ENCODE measurements around the gene SAMD1. TPM values are rescaled to one million over a fixed set of nuclear protein-coding genes. Genes with fewer than 3 reads are reported as not detected.

SAMD1 gene
- total and polyA plus RNA-seq, 2 of the 8 experiments (the other 6 are each of a cell fraction or from before 2014, with no cell fraction given), result 40.0 to 100 TPM

DNA sequence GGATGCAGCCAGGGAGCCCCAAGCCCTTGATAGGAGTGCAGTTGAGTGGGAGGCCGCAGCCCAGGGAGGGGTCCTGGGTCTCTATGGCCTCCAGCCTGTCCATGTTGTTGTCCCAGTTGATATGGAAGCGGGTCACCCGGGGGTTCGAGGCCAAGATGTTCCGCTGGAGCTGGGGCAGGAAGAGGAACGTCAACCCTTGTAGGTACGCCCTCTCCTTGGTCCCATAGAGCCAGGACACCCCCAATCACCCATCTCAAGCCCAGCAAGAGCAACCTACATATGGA lies 29.9 kb upstream of the SAMD1 start:
- 91% methylated on average over 7 of the region's 7 CpGs; no CpG with 5 or more reads in 1 of the 2 experiments for WGBS, 2 experiments (ENCODE audit: extremely low coverage in 1 of 2, insufficient coverage in 1 of 2, insufficient read length in 1 of 2, insufficient replicate concordance in 2 of 2, low coverage in 1 of 2, low lambda C conversion rate in 2 of 2, missing lambda C conversion rate in 1 of 2)
- Histone ChIP-seq H4K8ac (ENCODE audit: extremely low read depth, insufficient read depth, low read length) (no peak overlapping the region), H2BK15ac (ENCODE audit: low read length) (no peak overlapping the region), H3K9me3 (ENCODE audit: insufficient read depth in 2 of 2, low read depth in 1 of 2, low read length in 1 of 2) (no peaks in the 10 kb centered on the region), H3K4me3 (ENCODE audit: extremely low read depth in 1 of 4, insufficient read depth in 2 of 4, low read depth in 3 of 4, low read length in 4 of 4) (no peak overlapping the region), H2BK20ac (ENCODE audit: low read length) (no peak overlapping the region), H3K23me2 (ENCODE audit: low read depth, low read length) (peaks cover 8% of the 10 kb centered on the region), H2AK5ac (ENCODE audit: low read depth, low read length) (no peak overlapping the region), H2BK12ac (ENCODE audit: low read depth, low read length) (no peak overlapping the region), H3K79me1 (ENCODE audit: low read depth, low read length) (no peaks in the 10 kb centered on the region; the same call in 1 of the 2 replicates), H3K79me2 (ENCODE audit: control insufficient read depth in 1 of 2, insufficient read depth in 2 of 2, low read length in 2 of 2) (0 out of 4 replicates have a peak, but pooled peaks cover 0 to 3% of the 10 kb centered on the region in 2 experiments), H4K5ac (ENCODE audit: insufficient read length, low read depth, low read length) (no peak overlapping the region), H3K14ac (ENCODE audit: insufficient read length) (no peak overlapping the region), H2BK5ac (ENCODE audit: low read depth, low read length) (no peak overlapping the region), H3K36me3 (ENCODE audit: control insufficient read depth in 2 of 4, insufficient read depth in 4 of 4, low read length in 3 of 4) (peaks cover 2 to 21% (median 12%) of the 10 kb centered on the region in 4 experiments; a peak in 6 of 8 replicates), H3K9ac (replicated peaks in 1 of 4; ENCODE audit: extremely low read depth in 1 of 4, low read depth in 3 of 4, low read length in 3 of 4) (no peak overlapping the region), H4K91ac (replicated peaks; ENCODE audit: insufficient read length, low read length) (no peak overlapping the region), H3K27ac (ENCODE audit: low read depth, low read length) (no peak overlapping the region), H2AFZ (ENCODE audit: low read length) (no peak overlapping the region), H3K18ac (ENCODE audit: extremely low read depth, low read length) (no peak overlapping the region), H2BK120ac (replicated peaks; ENCODE audit: low read depth, low read length) (no peak overlapping the region), H3K23ac (ENCODE audit: insufficient read length) (no peak overlapping the region), H3K4me1 (replicated peaks in 1 of 4; ENCODE audit: control insufficient read depth in 3 of 4, insufficient read depth in 4 of 4, low read length in 3 of 4) (peaks cover 6 to 16% (median 9%) of the 10 kb centered on the region in 4 experiments; a peak in 6 of 7 replicates), H3K27me3 (replicated peaks in 1 of 4; ENCODE audit: control insufficient read depth in 3 of 4, extremely low read depth in 1 of 4, insufficient read depth in 3 of 4, low read length in 3 of 4) (no peaks in the 10 kb centered on the region; a peak in 2 of 7 replicates), H3K56ac (replicated peaks; ENCODE audit: insufficient read length, low read depth, low read length) (no peak overlapping the region), H3K4me2 (ENCODE audit: insufficient read depth in 1 of 2, low read depth in 2 of 2, low read length in 2 of 2) (no peak overlapping the region), H4K20me1 (replicated peaks in 1 of 2; ENCODE audit: control insufficient read depth in 1 of 2, insufficient read depth in 2 of 2, low read length in 2 of 2) (peaks cover 5 to 19% of the 10 kb centered on the region in 2 experiments), H3K4ac (replicated peaks; ENCODE audit: insufficient read length, low read depth, low read length) (no peak overlapping the region)
- CTCF ChIA-PET (ENCODE audit: partially characterized antibody), result interaction anchor here (0.6 kb wide), 1 partner anchor 360 kb away, joined by 3 read pairs; no protein-coding TSS in a partner anchor
- DNase-seq (ENCODE audit: low read depth in 1 of 2, low spot score in 2 of 2), result no peak
- TF ChIP-seq HDAC2 (IDR thresholded peaks at IDR 0.05; ENCODE audit: borderline replicate concordance in 1 of 2, low read depth in 2 of 2, low read length in 2 of 2), result no peak
- no peak for TF ChIP-seq SP2 (IDR thresholded peaks at IDR 0.05; ENCODE audit: low read length)
- no peak for TF ChIP-seq TAF1 (IDR thresholded peaks at IDR 0.05; ENCODE audit: low read depth, low read length)
- TF ChIP-seq POLR2A (IDR thresholded peaks at IDR 0.05; ENCODE audit: control extremely low read depth in 1 of 2, low read depth in 2 of 2, low read length in 2 of 2), result no peak
- TF ChIP-seq NRF1 (IDR thresholded peaks at IDR 0.05; ENCODE audit: low read depth, low read length), result no peak
- no peak for TF ChIP-seq JUND (IDR thresholded peaks at IDR 0.05; ENCODE audit: low read length)
- TF ChIP-seq SRF (IDR thresholded peaks at IDR 0.05; ENCODE audit: low read depth, low read length), result no peak
- no peak for TF ChIP-seq TCF12 (IDR thresholded peaks at IDR 0.05; ENCODE audit: low read depth, low read length)
- TF ChIP-seq GTF2F1 (IDR thresholded peaks at IDR 0.05; ENCODE audit: borderline replicate concordance, low read depth, low read length), result no peak
- no peak for TF ChIP-seq ZNF274 (IDR thresholded peaks at IDR 0.05; ENCODE audit: borderline replicate concordance, extremely low read depth, low read length)
- TF ChIP-seq EP300 (IDR thresholded peaks at IDR 0.05; ENCODE audit: borderline replicate concordance in 1 of 2, low read depth in 2 of 2, low read length in 2 of 2), result no peak
- TF ChIP-seq NANOG (IDR thresholded peaks at IDR 0.05; ENCODE audit: insufficient read depth, low read depth, low read length, poor library complexity, severe bottlenecking), result no peak
- no peak for TF ChIP-seq CHD1 (IDR thresholded peaks at IDR 0.05; ENCODE audit: low read depth, low read length)
- TF ChIP-seq, protein P1, sequence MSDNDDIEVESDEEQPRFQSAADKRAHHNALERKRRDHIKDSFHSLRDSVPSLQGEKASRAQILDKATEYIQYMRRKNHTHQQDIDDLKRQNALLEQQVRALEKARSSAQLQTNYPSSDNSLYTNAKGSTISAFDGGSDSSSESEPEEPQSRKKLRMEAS (IDR thresholded peaks at IDR 0.05), result no peak
- no peak for TF ChIP-seq SP1 (IDR thresholded peaks at IDR 0.05; ENCODE audit: low read depth, low read length)
- no peak for FAIRE-seq
- POLR2A ChIA-PET (ENCODE audit: partially characterized antibody), result interaction anchor here (1.1 to 11.0 kb wide), 5 partner anchors 9 to 160 kb away, joined by 3 to 109 read pairs (median 5); partner anchors contain the start of gene ASF1B
